ENCODE results near the gene ACAP3. TPM values are rescaled to one million over a fixed set of nuclear protein-coding genes. Genes with fewer than 3 reads are reported as not detected.
A peak's percentile ranks its signal among the peaks of the same experiment; 100 is the strongest.

The ACAP3 gene
- total RNA-seq, 1 donor from 2014 or later, result 34.0 TPM

- TF ChIP-seq CTCF (IDR thresholded peaks at IDR 0.05; ENCODE audit: insufficient read depth, low read length, severe bottlenecking), result no peak
- H3K4me3 ChIP-seq (ENCODE audit: low read depth, low read length), result peak within 1 kb of the TSS; percentile 99
- DNase-seq (ENCODE audit: low read depth) (peak; percentile 73), FAIRE-seq (no peak)
- peaks cover 20% of the 10 kb centered on the region for H3K36me3 ChIP-seq (ENCODE audit: control insufficient read depth, insufficient read depth, low read length)
- H3K27me3 ChIP-seq (ENCODE audit: control insufficient read depth, insufficient read depth, low read length), result no peaks in the 10 kb centered on the region
Measured at GRCh38 chr1:1324524-1325287, 17.0 kb upstream of the ACAP3 start, which contains the start of the genes CPTP and INTS11. Gene CPTP (plus strand): TSS chr1:1324802. CDS start chr1:1326911, 2,109 bp downstream. Gene INTS11 (minus strand): TSS chr1:1324660. CDS start chr1:1324608, 52 bp downstream.

- no peak for FAIRE-seq
- peak overlapping the region; percentile 99 for H3K4me3 ChIP-seq (ENCODE audit: low read depth, low read length)
- peaks cover 25% of the 10 kb centered on the region for H3K36me3 ChIP-seq (ENCODE audit: control insufficient read depth, insufficient read depth, low read length)
- H3K27me3 ChIP-seq (ENCODE audit: control insufficient read depth, insufficient read depth, low read length), result no peaks in the 10 kb centered on the region
- no peak for TF ChIP-seq CTCF (IDR thresholded peaks at IDR 0.05; ENCODE audit: insufficient read depth, low read length, severe bottlenecking)
- no peak for DNase-seq (ENCODE audit: low read depth)
Measured at GRCh38 chr1:1324084-1324523, 16.4 kb upstream of the ACAP3 start.

- no peak for TF ChIP-seq CTCF (IDR thresholded peaks at IDR 0.05; ENCODE audit: insufficient read depth, low read length, severe bottlenecking)
- Histone ChIP-seq H3K27me3 (ENCODE audit: control insufficient read depth, insufficient read depth, low read length) (no peaks in the 10 kb centered on the region), H3K4me3 (ENCODE audit: low read depth, low read length) (no peak overlapping the region), H3K36me3 (ENCODE audit: control insufficient read depth, insufficient read depth, low read length) (peaks cover 23% of the 10 kb centered on the region)
- no peak for FAIRE-seq
- no peak for DNase-seq (ENCODE audit: low read depth)
Measured at GRCh38 chr1:1322952-1323351, 15.2 kb upstream of the ACAP3 start.

GRCh38 chr1:1322418-1322817 lies 14.7 kb upstream of the ACAP3 start:
- no peak overlapping the region for H3K4me3 ChIP-seq (ENCODE audit: low read depth, low read length)
- DNase-seq (ENCODE audit: low read depth) (no peak), FAIRE-seq (no peak)
- no peak for TF ChIP-seq CTCF (IDR thresholded peaks at IDR 0.05; ENCODE audit: insufficient read depth, low read length, severe bottlenecking)
- H3K27me3 ChIP-seq (ENCODE audit: control insufficient read depth, insufficient read depth, low read length), result no peaks in the 10 kb centered on the region
- H3K36me3 ChIP-seq (ENCODE audit: control insufficient read depth, insufficient read depth, low read length), result peaks cover 21% of the 10 kb centered on the region

GRCh38 chr1:1321477-1321876 lies 13.7 kb upstream of the ACAP3 start:
- no peak for FAIRE-seq
- no peak for TF ChIP-seq CTCF (IDR thresholded peaks at IDR 0.05; ENCODE audit: insufficient read depth, low read length, severe bottlenecking)
- Histone ChIP-seq H3K4me3 (ENCODE audit: low read depth, low read length) (no peak overlapping the region), H3K36me3 (ENCODE audit: control insufficient read depth, insufficient read depth, low read length) (peaks cover 19% of the 10 kb centered on the region), H3K27me3 (ENCODE audit: control insufficient read depth, insufficient read depth, low read length) (no peaks in the 10 kb centered on the region)
- DNase-seq (ENCODE audit: low read depth), result no peak
